K562 (cell line): ENCODE results near the gene CRLF1. TPM values are rescaled to one million over a fixed set of nuclear protein-coding genes. Genes with fewer than 3 reads are reported as not detected.

ENCODE experiments used
- EGR1 ChIP-seq: fragments of 450-650 bp; conservative IDR thresholded peaks from 2 replicates; pipeline ENCODE4 v1.6.1; 2017; ENCODE audit warnings: mild to moderate bottlenecking
- MAFG ChIP-seq: fragments of 450-650 bp; conservative IDR thresholded peaks from 2 replicates; pipeline ENCODE4 v1.6.1; 2016; ENCODE audit warnings: missing genetic modification characterization, missing compliant biosample characterization
- MCM3 ChIP-seq: fragments of 450-650 bp; IDR thresholded peaks from 2 replicates; pipeline ENCODE4 v1.6.1; 2016
- NFYB ChIP-seq: IDR thresholded peaks from 2 replicates; pipeline ENCODE4 v1.6.1; 2011; ENCODE audit warnings: mild to moderate bottlenecking, moderate library complexity; ENCODE audit not compliant: insufficient read length; ENCODE audit errors: extremely low read depth
- polyA plus RNA-seq, 8 experiments: library from polyadenylated mRNA; depleted of rRNA in 4 of 8; stranded (reverse) in 5 of 8; unstranded in 3 of 8; fragments of >200 nt; fragmentation: Nextera tagmentation in 2 of 8; fragmentation: Illumina TruSeq in 1 of 8; extraction: Ambion mirVana in 2 of 8; extraction: Trizol in 1 of 8; gene quantifications; 2 replicates each; pipeline versions ENCODE4 v1.2.1 to v1.2.3, GENCODE V29; 2011 to 2014; ENCODE audit warnings: inconsistent platforms in 1 of 8, missing spikeins in 1 of 8
- total RNA-seq, 7 experiments: library from RNA; depleted of rRNA in 6 of 7; stranded (reverse); fragments of >200 nt in 6 of 7; fragmentation: Illumina TruSeq in 2 of 7; extraction: Trizol in 2 of 7; gene quantifications; 2 replicates each; pipeline versions ENCODE4 v1.2.1 to v1.2.3, GENCODE V29; 2011 to 2021; ENCODE audit warnings: low replicate concordance in 1 of 7
- TF ChIP-seq, protein P1 (sequence below): fragments of 450-650 bp; IDR thresholded peaks from 2 replicates; pipeline ENCODE4 v1.6.1; 2016; ENCODE audit warnings: low read depth
- TF ChIP-seq, protein P2 (sequence below), 2 experiments: IDR thresholded peaks; 2 replicates each; pipeline ENCODE4 v1.6.1; 2012; ENCODE audit warnings: improper control_type of control experiment in 2 of 2, low read depth in 2 of 2, low read length in 2 of 2, borderline replicate concordance in 1 of 2
- TF ChIP-seq, protein P3 (sequence below): sonication (generic); formaldehyde crosslinking; IDR thresholded peaks from 2 replicates; pipeline ENCODE4 v1.8.0; 2022; ENCODE audit warnings: missing genetic modification reagents, mild to moderate bottlenecking, borderline replicate concordance

CRLF1 gene
- total and polyA plus RNA-seq, 9 of the 15 experiments (the other 6 are each of a cell fraction or from before 2014, with no cell fraction given) = 0.85 to 3.6 (median 1.7) TPM

DNA sequence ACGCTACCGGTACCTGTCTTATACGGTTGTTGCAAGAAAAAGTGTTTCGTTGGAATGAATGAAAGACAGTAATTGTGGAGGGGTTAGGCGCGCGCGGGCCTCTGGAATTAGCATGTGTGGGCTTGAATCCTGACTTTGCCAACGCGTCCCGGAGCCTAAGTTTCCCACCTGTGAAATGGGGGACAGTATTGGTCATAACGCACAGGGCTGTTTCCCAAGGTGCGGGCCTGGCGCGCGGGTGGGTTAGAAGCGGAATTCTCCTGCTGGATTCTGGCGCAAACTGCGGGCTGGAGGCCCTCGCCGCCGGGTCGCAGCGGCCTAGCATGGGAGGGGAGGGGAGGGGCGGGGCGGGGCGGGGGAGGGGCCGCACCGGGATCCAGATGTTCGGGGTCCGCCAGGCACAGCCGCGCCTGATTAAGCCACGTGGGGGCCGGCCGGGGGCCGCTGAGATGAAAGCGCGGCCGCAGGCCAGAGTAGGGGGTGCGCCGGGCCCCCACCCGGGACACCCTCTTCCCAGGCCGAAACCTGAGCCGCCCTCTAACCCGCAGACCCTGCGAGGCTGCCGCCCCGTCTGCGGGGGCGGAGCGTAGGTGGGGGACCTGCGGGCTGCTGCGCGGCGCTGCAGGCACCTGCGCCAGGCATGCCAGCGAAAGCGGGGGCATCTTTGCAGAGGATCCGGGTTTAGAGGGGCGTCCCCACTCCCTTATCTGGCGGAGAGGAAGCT lies 4.9 kb upstream of the CRLF1 start (continued):
- TF ChIP-seq, protein P1, sequence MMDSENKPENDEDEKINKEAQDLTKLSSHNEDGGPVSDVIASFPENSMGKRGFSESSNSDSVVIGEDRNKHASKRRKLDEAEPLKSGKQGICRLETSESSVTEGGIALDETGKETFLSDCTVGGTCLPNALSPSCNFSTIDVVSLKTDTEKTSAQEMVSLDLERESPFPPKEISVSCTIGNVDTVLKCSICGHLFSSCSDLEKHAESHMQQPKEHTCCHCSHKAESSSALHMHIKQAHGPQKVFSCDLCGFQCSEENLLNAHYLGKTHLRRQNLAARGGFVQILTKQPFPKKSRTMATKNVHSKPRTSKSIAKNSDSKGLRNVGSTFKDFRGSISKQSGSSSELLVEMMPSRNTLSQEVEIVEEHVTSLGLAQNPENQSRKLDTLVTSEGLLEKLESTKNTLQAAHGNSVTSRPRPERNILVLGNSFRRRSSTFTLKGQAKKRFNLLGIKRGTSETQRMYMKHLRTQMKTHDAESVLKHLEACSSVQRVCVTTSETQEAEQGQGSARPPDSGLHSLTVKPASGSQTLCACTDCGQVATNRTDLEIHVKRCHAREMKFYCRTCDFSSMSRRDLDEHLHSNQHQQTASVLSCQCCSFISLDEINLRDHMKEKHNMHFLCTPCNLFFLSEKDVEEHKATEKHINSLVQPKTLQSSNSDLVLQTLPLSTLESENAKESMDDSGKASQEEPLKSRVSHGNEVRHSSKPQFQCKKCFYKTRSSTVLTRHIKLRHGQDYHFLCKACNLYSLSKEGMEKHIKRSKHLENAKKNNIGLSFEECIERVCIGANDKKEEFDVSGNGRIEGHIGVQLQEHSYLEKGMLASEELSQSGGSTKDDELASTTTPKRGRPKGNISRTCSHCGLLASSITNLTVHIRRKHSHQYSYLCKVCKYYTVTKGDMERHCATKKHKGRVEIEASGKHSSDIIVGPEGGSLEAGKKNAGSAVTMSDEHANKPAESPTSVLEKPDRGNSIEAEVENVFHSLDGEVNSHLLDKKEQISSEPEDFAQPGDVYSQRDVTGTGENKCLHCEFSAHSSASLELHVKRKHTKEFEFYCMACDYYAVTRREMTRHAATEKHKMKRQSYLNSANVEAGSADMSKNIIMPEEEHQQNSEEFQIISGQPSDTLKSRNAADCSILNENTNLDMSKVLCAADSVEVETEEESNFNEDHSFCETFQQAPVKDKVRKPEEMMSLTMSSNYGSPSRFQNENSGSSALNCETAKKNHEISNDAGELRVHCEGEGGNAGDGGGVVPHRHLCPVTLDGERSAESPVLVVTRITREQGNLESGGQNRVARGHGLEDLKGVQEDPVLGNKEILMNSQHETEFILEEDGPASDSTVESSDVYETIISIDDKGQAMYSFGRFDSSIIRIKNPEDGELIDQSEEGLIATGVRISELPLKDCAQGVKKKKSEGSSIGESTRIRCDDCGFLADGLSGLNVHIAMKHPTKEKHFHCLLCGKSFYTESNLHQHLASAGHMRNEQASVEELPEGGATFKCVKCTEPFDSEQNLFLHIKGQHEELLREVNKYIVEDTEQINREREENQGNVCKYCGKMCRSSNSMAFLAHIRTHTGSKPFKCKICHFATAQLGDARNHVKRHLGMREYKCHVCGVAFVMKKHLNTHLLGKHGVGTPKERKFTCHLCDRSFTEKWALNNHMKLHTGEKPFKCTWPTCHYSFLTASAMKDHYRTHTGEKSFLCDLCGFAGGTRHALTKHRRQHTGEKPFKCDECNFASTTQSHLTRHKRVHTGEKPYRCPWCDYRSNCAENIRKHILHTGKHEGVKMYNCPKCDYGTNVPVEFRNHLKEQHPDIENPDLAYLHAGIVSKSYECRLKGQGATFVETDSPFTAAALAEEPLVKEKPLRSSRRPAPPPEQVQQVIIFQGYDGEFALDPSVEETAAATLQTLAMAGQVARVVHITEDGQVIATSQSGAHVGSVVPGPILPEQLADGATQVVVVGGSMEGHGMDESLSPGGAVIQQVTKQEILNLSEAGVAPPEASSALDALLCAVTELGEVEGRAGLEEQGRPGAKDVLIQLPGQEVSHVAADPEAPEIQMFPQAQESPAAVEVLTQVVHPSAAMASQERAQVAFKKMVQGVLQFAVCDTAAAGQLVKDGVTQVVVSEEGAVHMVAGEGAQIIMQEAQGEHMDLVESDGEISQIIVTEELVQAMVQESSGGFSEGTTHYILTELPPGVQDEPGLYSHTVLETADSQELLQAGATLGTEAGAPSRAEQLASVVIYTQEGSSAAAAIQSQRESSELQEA = no peak
- TF ChIP-seq MAFG (tag) = no peak
- TF ChIP-seq, protein P2, sequence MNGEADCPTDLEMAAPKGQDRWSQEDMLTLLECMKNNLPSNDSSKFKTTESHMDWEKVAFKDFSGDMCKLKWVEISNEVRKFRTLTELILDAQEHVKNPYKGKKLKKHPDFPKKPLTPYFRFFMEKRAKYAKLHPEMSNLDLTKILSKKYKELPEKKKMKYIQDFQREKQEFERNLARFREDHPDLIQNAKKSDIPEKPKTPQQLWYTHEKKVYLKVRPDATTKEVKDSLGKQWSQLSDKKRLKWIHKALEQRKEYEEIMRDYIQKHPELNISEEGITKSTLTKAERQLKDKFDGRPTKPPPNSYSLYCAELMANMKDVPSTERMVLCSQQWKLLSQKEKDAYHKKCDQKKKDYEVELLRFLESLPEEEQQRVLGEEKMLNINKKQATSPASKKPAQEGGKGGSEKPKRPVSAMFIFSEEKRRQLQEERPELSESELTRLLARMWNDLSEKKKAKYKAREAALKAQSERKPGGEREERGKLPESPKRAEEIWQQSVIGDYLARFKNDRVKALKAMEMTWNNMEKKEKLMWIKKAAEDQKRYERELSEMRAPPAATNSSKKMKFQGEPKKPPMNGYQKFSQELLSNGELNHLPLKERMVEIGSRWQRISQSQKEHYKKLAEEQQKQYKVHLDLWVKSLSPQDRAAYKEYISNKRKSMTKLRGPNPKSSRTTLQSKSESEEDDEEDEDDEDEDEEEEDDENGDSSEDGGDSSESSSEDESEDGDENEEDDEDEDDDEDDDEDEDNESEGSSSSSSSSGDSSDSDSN (IDR thresholded peaks at IDR 0.05; ENCODE audit: borderline replicate concordance in 1 of 2, low read depth in 2 of 2, low read length in 2 of 2) = no peak
- TF ChIP-seq MCM3 = no peak
- TF ChIP-seq, protein P3, sequence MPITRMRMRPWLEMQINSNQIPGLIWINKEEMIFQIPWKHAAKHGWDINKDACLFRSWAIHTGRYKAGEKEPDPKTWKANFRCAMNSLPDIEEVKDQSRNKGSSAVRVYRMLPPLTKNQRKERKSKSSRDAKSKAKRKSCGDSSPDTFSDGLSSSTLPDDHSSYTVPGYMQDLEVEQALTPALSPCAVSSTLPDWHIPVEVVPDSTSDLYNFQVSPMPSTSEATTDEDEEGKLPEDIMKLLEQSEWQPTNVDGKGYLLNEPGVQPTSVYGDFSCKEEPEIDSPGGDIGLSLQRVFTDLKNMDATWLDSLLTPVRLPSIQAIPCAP = no peak
- TF ChIP-seq EGR1 = peak; percentile 91
- TF ChIP-seq NFYB = no peak
